HG03135 (cell line): ENCODE measurements around the gene AUH.

Source experiments
- ATAC-seq: cut with Tn5 transposase; IDR thresholded peaks from one replicate; pipeline ENCODE4 v1.9.1; 2021; ENCODE audit warnings: mild to moderate bottlenecking, moderate library complexity; ENCODE audit not compliant: unreplicated experiment

Gene AUH

DNA sequence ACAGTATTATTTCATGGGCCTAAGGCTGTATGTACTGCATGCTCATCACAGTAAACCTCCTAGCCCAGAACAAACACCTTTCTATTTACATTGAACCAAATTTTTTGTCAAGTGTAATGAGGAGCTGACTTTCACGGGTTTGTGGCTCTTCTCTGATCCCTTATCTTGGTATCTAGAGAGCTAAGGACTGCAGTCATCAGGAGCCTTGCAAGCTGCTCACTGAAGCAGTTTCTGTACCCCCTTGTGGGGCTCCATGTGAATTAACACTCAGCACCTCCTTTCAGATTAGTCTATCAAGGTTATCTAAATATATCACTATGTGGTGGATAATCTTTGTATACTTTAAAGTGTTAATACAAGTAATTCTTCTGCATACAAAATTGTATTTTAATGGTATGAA lies 108.2 kb downstream of the AUH start:
- no peak for ATAC-seq

- no peak for ATAC-seq
These were observed 113.0 kb downstream of the AUH start for GRCh38 chr9:91248707-91249106.

GRCh38 chr9:91247278-91247677 lies 114.4 kb downstream of the AUH start:
- no peak for ATAC-seq

GRCh38 chr9:91246846-91247245 lies 114.9 kb downstream of the AUH start:
- ATAC-seq: no peak

- ATAC-seq: no peak
These were observed 116.0 kb downstream of the AUH start for GRCh38 chr9:91245431-91246313.

- ATAC-seq: no peak
These were observed 118.7 kb downstream of the AUH start for GRCh38 chr9:91243029-91243428.

DNA sequence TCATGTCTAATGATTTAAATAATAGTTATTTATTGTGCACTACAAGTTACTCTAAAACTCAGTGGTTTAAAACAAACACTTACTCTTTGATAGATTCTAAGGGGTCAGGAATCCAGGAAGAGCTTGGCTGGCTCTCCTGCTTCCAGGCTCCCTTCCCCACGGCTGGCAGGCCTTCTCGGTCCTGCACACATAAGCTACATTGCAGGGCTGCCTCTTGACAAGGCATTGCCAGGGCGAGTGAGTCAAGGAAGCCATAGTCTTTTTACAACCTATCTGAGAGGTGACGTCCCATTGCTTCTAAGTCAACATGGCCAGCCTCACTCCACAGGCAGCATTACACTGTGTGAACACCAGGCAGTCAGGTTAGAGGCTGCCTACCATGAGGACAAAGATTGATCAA lies 119.8 kb downstream of the AUH start:
- no peak for ATAC-seq

DNA sequence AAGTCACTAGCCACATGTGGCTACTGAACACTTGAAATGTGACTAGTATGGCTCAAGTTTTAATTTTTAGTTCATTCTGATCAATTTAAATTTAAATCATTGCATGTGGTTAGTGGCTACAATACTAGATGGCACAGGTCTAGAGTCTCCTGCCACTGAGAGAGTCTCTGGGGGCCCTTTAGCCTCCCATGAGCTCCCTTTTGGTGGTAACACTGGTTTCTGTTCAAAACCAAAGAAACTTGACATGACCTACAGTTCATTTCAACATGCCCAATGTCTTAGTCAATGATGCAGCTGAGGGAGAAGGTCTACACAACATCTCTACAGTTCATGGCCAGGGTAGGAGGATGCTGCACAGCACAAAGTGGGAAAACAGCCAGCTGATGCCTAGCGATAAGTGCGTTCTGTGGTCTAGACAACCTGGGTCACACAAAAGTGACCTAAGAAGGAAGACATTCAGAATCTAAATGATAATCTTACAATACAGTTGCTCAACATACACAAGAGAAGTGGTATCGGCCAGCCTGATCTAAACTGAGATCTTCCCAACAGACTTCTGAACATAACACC lies 121.0 kb downstream of the AUH start:
- ATAC-seq: no peak

GRCh38 chr9:91239367-91240111 lies 122.2 kb downstream of the AUH start:
- ATAC-seq: no peak

- no peak for ATAC-seq
These were observed 127.2 kb downstream of the AUH start for GRCh38 chr9:91234523-91234922.

GRCh38 chr9:91231619-91232018 lies 130.1 kb downstream of the AUH start:
- no peak for ATAC-seq

GRCh38 chr9:91223000-91223399 lies 138.7 kb downstream of the AUH start:
- no peak for ATAC-seq

GRCh38 chr9:91222457-91222856 lies 139.3 kb downstream of the AUH start:
- ATAC-seq: no peak

DNA sequence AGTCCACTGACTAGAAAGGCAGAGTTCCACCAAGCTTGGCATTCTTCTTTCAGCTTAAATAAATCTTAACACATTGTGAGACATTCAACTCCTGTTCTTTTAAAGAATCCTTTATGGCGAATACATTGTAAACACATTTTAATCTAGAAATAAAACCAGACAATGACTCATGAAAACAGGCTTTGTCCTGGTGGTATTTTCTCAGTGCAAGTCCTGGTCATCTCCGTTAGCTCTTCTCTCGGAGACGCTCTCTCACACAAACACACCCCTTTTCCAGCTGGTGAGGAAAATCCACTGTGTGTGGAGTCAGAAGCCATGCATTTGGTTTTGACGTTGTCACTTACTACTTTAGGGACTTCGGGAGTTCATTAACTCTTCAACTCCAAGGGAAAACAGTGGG lies 140.4 kb downstream of the AUH start:
- ATAC-seq: no peak

- no peak for ATAC-seq
These were observed 141.1 kb downstream of the AUH start for GRCh38 chr9:91220491-91221135.

GRCh38 chr9:91220021-91220420 lies 141.7 kb downstream of the AUH start:
- no peak for ATAC-seq

- ATAC-seq: no peak
These were observed 142.2 kb downstream of the AUH start for GRCh38 chr9:91219557-91219956.

DNA sequence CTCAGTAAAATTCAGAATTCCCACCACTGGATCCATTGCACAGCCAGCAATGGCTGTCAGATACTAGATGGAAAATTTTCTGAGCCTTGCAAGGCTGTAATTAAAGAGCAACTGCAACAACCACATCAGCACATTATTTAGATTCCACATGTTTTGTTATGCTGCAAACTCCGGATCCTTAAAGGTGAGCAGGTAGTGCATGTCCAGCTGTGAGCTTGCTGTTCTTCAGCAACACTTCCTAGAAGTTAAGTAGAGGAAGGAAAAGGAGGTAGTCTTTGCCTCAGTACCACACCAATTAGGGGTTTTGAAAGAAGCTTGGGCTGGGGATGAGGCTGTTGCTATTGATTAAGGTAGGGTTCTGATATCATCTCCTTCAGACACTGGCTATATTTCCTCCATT lies 144.3 kb downstream of the AUH start:
- ATAC-seq: no peak

- ATAC-seq: no peak
These were observed 146.9 kb downstream of the AUH start for GRCh38 chr9:91214867-91215266.

GRCh38 chr9:91214086-91214485 lies 147.6 kb downstream of the AUH start:
- ATAC-seq: no peak

DNA sequence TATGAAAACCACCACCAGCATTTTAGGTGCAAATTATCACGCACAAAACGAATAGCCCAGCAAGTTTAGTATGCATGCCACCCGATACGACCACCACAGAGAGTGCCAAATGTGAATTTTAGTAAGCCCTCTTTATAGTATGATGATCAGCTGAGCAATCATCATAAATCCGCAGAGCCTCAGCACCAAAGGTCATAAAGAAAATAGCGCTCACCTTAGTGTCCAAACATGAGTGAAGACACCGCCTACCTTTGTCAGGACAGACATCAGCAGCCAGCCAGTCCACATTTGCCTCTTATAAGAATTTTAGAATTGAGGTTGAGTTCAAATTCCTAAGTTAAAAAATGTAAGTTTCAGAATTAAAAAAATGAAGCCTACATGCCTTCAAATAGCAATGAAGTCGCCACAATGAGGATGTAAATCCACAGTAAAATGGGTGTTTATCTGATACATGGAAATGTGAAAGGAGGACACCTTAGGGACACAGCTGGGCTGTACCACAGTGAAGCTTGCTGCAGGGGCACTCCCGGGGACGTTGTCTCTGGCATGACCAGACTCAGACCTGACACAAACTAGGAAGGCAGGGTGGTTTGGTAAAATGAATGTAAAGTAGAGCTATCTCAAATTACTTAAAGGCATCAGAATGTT lies 149.0 kb downstream of the AUH start:
- no peak for ATAC-seq
